ENCODE data around the gene CCDC106. TPM values are rescaled to one million over a fixed set of nuclear protein-coding genes. Genes with fewer than 3 reads are reported as not detected.
A peak's percentile ranks its signal among the peaks of the same experiment; 100 is the strongest.

Gene CCDC106
- total RNA-seq, 1 donor, result 8.5 TPM

- no peak overlapping the region for H3K4me3 ChIP-seq (ENCODE audit: low read depth, low read length)
- DNase-seq (ENCODE audit: low read depth), result no peak
- no peak for TF ChIP-seq CTCF (IDR thresholded peaks at IDR 0.05; ENCODE audit: insufficient read depth, low read length)
These were observed 2.7 kb downstream of the CCDC106 start for GRCh38 chr19:55650602-55651230.

DNA sequence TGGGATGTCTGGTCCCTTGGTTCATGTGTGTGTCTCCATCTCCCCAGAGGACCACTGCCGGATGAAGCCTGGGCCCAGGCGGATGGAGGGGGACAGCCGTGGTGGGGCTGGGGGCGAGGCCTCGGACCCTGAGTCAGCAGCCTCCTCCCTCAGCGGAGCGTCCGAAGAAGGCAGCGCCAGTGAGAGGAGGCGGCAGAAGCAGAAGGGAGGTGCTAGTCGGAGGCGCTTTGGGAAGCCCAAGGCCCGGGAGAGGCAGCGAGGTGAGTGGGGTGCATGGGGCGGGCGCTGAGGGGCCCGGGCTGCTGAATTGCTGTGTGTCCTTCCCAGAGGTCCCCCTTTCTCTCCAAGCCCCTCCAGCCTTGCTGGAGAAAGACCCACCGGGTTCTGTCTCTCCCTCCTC is 3.2 kb downstream of the CCDC106 start:
- no peak overlapping the region for H3K4me3 ChIP-seq (ENCODE audit: low read depth, low read length)
- no peak for TF ChIP-seq CTCF (IDR thresholded peaks at IDR 0.05; ENCODE audit: insufficient read depth, low read length)
- DNase-seq (ENCODE audit: low read depth), result no peak

DNA sequence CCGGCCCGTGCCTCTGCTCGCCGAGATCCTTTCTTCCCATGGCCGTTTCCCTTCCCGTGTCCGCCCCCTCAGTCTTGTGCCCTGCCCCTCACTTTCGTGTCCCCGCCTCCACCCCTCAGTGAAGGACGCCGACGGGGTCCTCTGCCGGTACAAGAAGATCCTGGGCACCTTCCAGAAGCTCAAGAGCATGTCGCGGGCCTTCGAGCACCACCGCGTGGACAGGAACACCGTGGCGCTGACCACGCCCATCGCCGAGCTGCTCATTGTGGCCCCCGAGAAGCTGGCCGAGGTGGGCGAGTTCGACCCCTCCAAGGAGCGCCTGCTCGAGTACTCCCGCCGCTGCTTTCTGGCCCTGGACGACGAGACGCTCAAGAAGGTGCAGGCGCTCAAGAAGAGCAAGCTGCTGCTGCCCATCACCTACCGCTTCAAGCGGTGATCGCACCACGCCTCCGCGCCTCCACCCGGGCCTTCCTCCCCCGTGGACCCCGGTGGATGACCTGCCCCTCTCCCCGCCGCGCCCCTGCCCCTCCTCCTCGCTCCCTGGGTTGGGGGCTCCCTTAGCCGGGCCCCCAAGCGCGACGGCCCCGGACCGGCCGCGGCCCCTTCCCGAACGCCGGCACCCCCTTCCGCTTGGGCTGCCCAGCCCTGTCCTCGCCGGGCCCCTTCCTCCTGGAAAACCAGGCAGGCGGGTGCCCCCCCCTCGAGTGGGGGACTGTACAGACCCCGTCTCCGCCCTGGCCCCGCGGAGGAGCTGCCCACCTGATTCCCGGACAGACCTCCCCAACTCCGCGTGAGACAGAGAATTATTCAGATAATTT is 4.5 kb downstream of the CCDC106 start:
- TF ChIP-seq CTCF (IDR thresholded peaks at IDR 0.05; ENCODE audit: insufficient read depth, low read length), result no peak
- DNase-seq (ENCODE audit: low read depth), result no peak
- H3K4me3 ChIP-seq (ENCODE audit: low read depth, low read length), result no peak overlapping the region

GRCh38 chr19:55653651-55654322 is 5.8 kb downstream of the CCDC106 start:
- H3K4me3 ChIP-seq (ENCODE audit: low read depth, low read length), result peak overlapping the region; percentile 92
- peak; percentile 99 for DNase-seq (ENCODE audit: low read depth)
- TF ChIP-seq CTCF (IDR thresholded peaks at IDR 0.05; ENCODE audit: insufficient read depth, low read length), result peak; percentile 100

DNA sequence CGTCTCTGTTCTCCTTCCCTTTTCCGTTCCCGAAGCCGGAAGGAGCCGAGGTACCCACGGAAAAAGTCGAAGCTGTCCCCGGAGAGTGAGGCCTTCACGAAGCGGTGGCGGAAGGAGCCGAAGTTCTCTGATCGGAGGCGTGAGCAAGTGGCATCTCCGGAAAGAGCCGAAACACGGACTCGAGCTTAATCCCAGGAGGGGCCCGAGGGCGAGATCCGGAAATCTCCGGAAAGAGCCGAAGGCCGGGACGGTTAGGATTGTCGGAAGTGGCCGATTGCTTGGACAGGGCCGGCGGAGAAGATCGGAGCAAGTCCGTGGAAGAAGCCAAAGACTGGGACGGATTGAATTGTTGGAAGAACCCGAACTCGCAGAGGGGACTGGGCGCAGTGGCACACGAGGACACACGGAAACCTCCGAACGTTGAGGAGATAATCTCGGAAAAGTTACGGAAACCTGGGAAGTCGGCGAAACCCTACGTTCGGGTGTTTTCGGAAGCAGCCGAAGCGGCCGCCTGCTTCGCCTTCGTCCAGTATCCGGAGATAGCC is 6.4 kb downstream of the CCDC106 start:
- no peak for TF ChIP-seq CTCF (IDR thresholded peaks at IDR 0.05; ENCODE audit: insufficient read depth, low read length)
- DNase-seq (ENCODE audit: low read depth), result peak; percentile 100
- H3K4me3 ChIP-seq (ENCODE audit: low read depth, low read length), result peak overlapping the region; percentile 92

DNA sequence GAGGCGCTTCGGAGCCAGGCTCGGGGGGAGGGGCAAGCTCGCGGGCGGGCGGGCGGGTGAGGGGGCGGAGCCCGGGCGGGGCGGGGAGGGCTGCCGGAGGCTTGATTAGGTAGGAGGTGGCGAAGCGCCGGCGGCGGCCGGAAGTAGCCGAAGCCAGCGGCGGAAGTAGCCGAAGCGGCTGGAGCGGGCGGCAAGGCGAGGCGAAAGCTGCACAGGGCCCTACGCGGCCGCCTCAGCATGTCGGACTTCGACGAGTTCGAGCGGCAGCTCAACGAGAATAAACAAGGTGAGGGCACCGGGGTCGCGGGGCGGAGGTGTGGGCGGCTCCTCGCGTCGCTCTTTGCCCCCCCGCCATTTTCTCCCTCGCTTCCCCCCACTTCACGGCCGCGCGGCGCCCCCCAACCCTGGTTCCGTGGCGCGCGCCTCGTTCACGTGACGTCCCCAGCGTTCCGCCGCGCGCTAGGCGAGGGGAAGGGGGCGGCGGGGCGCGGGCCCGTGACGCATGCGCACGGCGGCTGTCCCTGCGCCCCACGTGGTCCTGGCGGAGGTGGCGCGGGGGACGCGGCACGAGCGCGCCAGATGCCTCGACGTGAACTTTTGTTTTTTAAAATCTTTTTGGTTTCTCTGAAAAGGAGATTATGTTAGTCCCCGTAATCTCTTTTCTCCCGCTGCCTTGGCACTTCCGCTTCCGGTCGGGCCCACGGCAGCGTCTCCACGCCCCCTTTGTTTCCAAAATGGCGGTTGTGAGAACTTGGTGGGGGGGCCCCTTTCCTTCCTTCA is 7.0 kb downstream of the CCDC106 start, which contains the start of gene U2AF2:
Gene U2AF2, plus strand, starts transcription at position 168 of the 780 bp plus-strand sequence. Its CDS starts 70 bp downstream, at position 238.
- peak within 1 kb of the TSS; percentile 92 for H3K4me3 ChIP-seq (ENCODE audit: low read depth, low read length)
- TF ChIP-seq CTCF (IDR thresholded peaks at IDR 0.05; ENCODE audit: insufficient read depth, low read length), result no peak
- DNase-seq (ENCODE audit: low read depth), result peak; percentile 61

Measured in fibroblast of the aortic adventitia (primary cell).